ENCODE measurements around the gene CRLF2.

CRLF2 gene

DNA sequence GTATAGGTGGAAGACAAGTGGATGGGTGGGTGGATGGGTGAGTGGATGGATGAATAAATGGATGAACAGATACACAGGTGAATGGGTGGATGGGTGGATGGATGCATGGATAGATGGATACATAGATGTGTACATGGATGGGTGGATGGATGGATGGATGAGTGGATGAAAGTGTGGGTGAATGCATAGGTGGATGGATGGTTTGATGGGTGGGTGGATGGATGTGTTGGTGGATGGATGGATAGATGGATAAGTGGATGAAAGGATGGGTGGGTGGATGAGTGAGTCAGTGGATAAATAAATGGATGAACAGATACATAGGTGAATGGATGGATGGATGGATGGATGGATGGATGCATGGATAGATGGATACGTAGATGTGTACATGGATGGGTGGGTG, 1.6 kb downstream of the CRLF2 start:
- H3K9me3 ChIP-seq (ENCODE audit: insufficient read depth, low read length): no peaks in the 10 kb centered on the region
- no peak for TF ChIP-seq EZH2phosphoT487 (conservative IDR thresholded peaks at IDR 0.05; ENCODE audit: low read length)
- TF ChIP-seq, protein P1, sequence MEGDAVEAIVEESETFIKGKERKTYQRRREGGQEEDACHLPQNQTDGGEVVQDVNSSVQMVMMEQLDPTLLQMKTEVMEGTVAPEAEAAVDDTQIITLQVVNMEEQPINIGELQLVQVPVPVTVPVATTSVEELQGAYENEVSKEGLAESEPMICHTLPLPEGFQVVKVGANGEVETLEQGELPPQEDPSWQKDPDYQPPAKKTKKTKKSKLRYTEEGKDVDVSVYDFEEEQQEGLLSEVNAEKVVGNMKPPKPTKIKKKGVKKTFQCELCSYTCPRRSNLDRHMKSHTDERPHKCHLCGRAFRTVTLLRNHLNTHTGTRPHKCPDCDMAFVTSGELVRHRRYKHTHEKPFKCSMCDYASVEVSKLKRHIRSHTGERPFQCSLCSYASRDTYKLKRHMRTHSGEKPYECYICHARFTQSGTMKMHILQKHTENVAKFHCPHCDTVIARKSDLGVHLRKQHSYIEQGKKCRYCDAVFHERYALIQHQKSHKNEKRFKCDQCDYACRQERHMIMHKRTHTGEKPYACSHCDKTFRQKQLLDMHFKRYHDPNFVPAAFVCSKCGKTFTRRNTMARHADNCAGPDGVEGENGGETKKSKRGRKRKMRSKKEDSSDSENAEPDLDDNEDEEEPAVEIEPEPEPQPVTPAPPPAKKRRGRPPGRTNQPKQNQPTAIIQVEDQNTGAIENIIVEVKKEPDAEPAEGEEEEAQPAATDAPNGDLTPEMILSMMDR (IDR thresholded peaks at IDR 0.05; ENCODE audit: insufficient read depth, low read length, poor library complexity, severe bottlenecking): no peak
- H4K20me1 ChIP-seq (ENCODE audit: low read depth, low read length): no peaks in the 10 kb centered on the region
- no peak overlapping the region for H3K4me2 ChIP-seq (ENCODE audit: low read depth, low read length, poor library complexity, severe bottlenecking)
- H3K9ac ChIP-seq (ENCODE audit: low read length): no peak overlapping the region
- H3K79me2 ChIP-seq (ENCODE audit: insufficient read depth, low read length): no peaks in the 10 kb centered on the region
- H3K9me2 ChIP-seq (replicated peaks; ENCODE audit: insufficient read depth, low read length): no peaks in the 10 kb centered on the region
- no peak overlapping the region for H3K27ac ChIP-seq (ENCODE audit: low read depth, low read length)
- H3K4me3 ChIP-seq (ENCODE audit: insufficient read depth, low read length, poor library complexity, severe bottlenecking): no peak overlapping the region
- no peaks in the 10 kb centered on the region for H3K27me3 ChIP-seq (ENCODE audit: low read length)
- no peak overlapping the region for H2AFZ ChIP-seq (ENCODE audit: low read depth, low read length, severe bottlenecking)
- no peaks in the 10 kb centered on the region for H3F3A ChIP-seq (ENCODE audit: insufficient read depth)
- no peaks in the 10 kb centered on the region for H3K36me3 ChIP-seq (ENCODE audit: low read length)

DNA sequence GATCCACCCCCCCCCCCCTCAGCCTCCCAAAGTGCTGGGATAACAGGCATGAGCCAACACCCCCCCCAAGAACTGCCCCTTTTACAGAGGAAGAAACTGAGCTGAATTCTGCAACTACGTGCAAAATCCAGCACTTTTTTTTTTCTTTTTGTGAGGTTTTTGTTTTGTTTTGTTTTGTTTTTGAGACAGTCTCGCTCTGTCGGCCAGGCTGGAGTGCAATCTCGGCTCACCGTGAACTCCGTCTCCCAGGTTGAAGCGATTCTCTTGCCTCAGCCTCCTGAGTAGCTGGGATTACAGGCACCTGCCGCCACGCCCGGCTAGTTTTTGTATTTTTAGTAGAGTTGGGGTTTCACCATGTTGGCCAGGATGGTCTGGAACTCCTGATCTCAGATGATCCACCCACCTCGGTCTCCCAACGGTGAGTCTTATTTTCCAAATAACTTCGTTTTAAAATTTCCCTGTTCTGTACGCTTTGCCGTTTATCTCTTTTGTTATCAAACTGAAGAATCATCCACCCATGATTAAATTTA, 4.9 kb downstream of the CRLF2 start:
- Histone ChIP-seq H3K36me3 (ENCODE audit: low read length) (no peaks in the 10 kb centered on the region), H3K79me2 (ENCODE audit: insufficient read depth, low read length) (no peaks in the 10 kb centered on the region), H3K4me2 (ENCODE audit: low read depth, low read length, poor library complexity, severe bottlenecking) (no peak overlapping the region), H3F3A (ENCODE audit: insufficient read depth) (no peaks in the 10 kb centered on the region), H4K20me1 (ENCODE audit: low read depth, low read length) (no peaks in the 10 kb centered on the region), H3K9me2 (replicated peaks; ENCODE audit: insufficient read depth, low read length) (no peaks in the 10 kb centered on the region), H3K9ac (ENCODE audit: low read length) (no peak overlapping the region), H3K27ac (ENCODE audit: low read depth, low read length) (no peak overlapping the region), H2AFZ (ENCODE audit: low read depth, low read length, severe bottlenecking) (no peak overlapping the region), H3K9me3 (ENCODE audit: insufficient read depth, low read length) (no peaks in the 10 kb centered on the region), H3K27me3 (ENCODE audit: low read length) (no peaks in the 10 kb centered on the region), H3K4me3 (ENCODE audit: insufficient read depth, low read length, poor library complexity, severe bottlenecking) (no peak overlapping the region)
- TF ChIP-seq EZH2phosphoT487 (conservative IDR thresholded peaks at IDR 0.05; ENCODE audit: low read length): no peak
- TF ChIP-seq, protein P1 (IDR thresholded peaks at IDR 0.05; ENCODE audit: insufficient read depth, low read length, poor library complexity, severe bottlenecking): no peak

DNA sequence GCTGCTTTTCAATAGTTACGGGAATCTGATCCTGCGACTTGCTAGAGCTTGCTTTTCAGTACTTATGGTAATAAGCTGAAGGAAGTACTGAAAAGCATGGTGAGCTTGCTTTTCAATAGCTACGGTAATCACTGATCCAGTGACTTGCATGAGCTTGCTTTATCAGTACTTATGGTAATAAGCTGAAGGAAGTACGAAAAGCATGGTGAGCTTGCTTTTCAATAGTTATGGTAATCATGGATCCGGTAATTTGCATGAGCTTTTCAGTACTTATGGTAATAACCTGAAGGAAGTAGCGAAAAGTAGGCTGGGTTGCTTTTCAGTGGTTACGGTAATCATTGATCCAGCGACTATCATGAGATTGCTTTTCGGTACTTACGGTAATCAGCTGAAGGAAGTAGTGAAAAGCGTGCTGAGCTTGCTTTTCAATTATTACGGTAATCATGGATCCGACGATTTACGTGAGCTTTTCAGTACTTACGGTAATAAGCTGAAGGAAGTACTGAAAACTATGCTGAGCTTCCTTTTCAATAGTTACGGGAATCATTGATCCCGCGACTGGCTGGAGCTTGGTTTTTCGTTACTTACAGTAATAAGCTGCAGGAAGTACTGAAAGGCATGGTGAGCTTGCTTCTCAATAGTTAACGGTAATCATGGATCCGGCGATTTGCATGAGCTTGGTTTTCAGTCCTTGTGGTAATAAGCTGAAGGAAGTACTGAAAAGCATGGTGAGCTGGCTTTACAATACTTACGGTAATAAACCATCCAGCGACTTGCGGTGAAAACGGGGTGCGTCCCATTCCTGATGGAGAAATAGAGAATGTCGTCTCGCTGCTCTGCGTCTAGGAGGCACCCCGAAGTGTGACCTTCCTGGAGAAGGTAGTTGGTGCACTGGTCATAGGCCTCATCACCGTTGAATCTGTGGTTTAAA, 6.5 kb downstream of the CRLF2 start:
- H3K36me3 ChIP-seq (ENCODE audit: low read length): no peaks in the 10 kb centered on the region
- H3K4me3 ChIP-seq (ENCODE audit: insufficient read depth, low read length, poor library complexity, severe bottlenecking): no peak overlapping the region
- TF ChIP-seq, protein P1 (IDR thresholded peaks at IDR 0.05; ENCODE audit: insufficient read depth, low read length, poor library complexity, severe bottlenecking): no peak
- TF ChIP-seq EZH2phosphoT487 (conservative IDR thresholded peaks at IDR 0.05; ENCODE audit: low read length): no peak
- no peaks in the 10 kb centered on the region for H3K9me2 ChIP-seq (replicated peaks; ENCODE audit: insufficient read depth, low read length)
- no peak overlapping the region for H2AFZ ChIP-seq (ENCODE audit: low read depth, low read length, severe bottlenecking)
- H3K79me2 ChIP-seq (ENCODE audit: insufficient read depth, low read length): no peaks in the 10 kb centered on the region
- no peak overlapping the region for H3K4me2 ChIP-seq (ENCODE audit: low read depth, low read length, poor library complexity, severe bottlenecking)
- no peaks in the 10 kb centered on the region for H3F3A ChIP-seq (ENCODE audit: insufficient read depth)
- H4K20me1 ChIP-seq (ENCODE audit: low read depth, low read length): no peaks in the 10 kb centered on the region
- no peaks in the 10 kb centered on the region for H3K9me3 ChIP-seq (ENCODE audit: insufficient read depth, low read length)
- H3K27ac ChIP-seq (ENCODE audit: low read depth, low read length): no peak overlapping the region
- H3K27me3 ChIP-seq (ENCODE audit: low read length): no peaks in the 10 kb centered on the region
- H3K9ac ChIP-seq (ENCODE audit: low read length): no peak overlapping the region

All from SU-DHL-6 (cell line).